ENCODE data around the gene SDC1. TPM values are rescaled to one million over a fixed set of nuclear protein-coding genes. Genes with fewer than 3 reads are reported as not detected.

SDC1 gene
- polyA plus RNA-seq, 1 experiment, result 17.9 TPM

DNA sequence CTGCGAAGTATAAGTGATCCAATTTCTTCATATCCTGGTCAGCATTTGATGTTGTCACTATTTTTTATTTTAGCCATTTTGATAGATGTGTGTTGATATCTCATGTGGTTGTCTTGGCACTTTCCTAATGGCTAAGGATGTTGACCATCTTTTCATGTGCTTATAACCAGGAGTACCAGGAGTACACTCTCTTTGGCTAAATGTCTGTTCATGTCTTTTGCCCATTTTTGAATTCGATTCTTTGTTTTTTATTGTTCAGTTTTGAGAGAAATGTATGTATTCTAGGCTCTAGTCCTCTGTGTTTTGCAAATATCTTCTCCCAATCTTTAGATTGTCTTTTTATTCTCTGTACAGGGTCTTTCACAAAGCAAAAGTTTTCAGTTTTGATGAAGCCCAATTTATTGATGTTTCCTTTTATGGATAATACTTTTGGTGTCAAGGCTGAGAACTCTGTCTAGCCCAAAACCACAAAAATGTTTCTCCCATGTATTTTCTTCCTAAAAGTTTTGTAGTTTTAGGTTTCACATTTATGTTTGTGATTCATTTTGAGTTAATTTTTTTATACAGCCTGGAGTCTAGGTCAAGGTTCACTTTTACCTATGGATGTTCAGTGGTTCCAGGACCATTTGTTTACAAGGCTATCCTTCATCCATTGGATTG is 65.4 kb downstream of the SDC1 start:
- H3K4me3 ChIP-seq (ENCODE audit: low read depth, low read length), result no peak overlapping the region
- POLR2A ChIA-PET, result no interaction called here
- no peaks in the 10 kb centered on the region for H3K9me3 ChIP-seq (ENCODE audit: control insufficient read depth, insufficient read depth, low read length)
- H3K27me3 ChIP-seq (ENCODE audit: control insufficient read depth, insufficient read depth, low read length), result no peaks in the 10 kb centered on the region
- no peak overlapping the region for H3K27ac ChIP-seq (ENCODE audit: low read depth, low read length)
- TF ChIP-seq, protein P1, sequence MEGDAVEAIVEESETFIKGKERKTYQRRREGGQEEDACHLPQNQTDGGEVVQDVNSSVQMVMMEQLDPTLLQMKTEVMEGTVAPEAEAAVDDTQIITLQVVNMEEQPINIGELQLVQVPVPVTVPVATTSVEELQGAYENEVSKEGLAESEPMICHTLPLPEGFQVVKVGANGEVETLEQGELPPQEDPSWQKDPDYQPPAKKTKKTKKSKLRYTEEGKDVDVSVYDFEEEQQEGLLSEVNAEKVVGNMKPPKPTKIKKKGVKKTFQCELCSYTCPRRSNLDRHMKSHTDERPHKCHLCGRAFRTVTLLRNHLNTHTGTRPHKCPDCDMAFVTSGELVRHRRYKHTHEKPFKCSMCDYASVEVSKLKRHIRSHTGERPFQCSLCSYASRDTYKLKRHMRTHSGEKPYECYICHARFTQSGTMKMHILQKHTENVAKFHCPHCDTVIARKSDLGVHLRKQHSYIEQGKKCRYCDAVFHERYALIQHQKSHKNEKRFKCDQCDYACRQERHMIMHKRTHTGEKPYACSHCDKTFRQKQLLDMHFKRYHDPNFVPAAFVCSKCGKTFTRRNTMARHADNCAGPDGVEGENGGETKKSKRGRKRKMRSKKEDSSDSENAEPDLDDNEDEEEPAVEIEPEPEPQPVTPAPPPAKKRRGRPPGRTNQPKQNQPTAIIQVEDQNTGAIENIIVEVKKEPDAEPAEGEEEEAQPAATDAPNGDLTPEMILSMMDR (IDR thresholded peaks at IDR 0.05; ENCODE audit: low read depth, low read length), result no peak
- CTCF ChIA-PET, result no interaction called here
- no peak for DNase-seq (ENCODE audit: low read depth, low spot score)

DNA sequence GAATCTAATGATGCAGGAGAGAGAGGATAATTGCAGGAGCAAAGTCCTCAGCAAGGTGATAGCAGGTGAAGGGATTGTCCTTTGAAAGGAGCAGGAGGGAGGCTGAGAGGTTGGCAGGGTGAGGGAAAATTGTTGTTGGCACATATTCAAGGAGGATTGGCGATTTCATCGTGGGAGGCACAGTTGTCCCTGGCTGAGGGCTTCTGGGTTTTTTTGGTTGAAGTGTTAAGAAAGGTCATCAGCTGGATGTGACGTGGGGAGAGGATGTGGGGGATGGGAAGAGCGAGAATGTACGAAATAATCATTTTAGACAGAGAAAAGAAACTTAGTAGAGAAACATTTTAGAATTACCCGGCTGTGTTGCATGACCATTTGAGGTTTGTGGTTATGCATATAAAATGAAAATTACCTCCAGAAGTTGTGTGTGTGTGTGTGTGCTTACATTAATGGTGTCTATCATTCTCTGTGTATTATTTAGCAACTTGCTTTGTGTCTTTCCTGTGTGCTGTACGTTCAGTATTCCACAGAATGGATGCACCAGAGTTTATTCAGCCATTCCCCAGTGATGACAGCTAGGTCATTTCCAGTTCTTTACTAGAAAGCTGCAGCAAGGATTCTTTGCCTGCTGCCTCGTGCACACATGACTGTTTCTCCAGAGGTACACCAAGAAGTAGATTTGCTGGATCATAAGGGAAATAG is 67.6 kb downstream of the SDC1 start:
- CTCF ChIA-PET, result no interaction called here

GRCh38 chr2:20156836-20157192 is 68.1 kb downstream of the SDC1 start:
- DNase-seq (ENCODE audit: low read depth, low spot score), result no peak
- Histone ChIP-seq H3K27ac (ENCODE audit: low read depth, low read length) (no peak overlapping the region), H3K27me3 (ENCODE audit: control insufficient read depth, insufficient read depth, low read length) (no peaks in the 10 kb centered on the region), H3K9me3 (ENCODE audit: control insufficient read depth, insufficient read depth, low read length) (no peaks in the 10 kb centered on the region), H3K4me3 (ENCODE audit: low read depth, low read length) (no peak overlapping the region)
- TF ChIP-seq, protein P1 (IDR thresholded peaks at IDR 0.05; ENCODE audit: low read depth, low read length), result no peak
- CTCF ChIA-PET, result no interaction called here
- POLR2A ChIA-PET, result no interaction called here

More for the DNA sequence above, 67.6 kb downstream of the SDC1 start:
- no peak for DNase-seq (ENCODE audit: low read depth, low spot score)
- Histone ChIP-seq H3K9me3 (ENCODE audit: control insufficient read depth, insufficient read depth, low read length) (no peaks in the 10 kb centered on the region), H3K27me3 (ENCODE audit: control insufficient read depth, insufficient read depth, low read length) (no peaks in the 10 kb centered on the region), H3K4me3 (ENCODE audit: low read depth, low read length) (no peak overlapping the region), H3K27ac (ENCODE audit: low read depth, low read length) (no peak overlapping the region)
- TF ChIP-seq, protein P1 (IDR thresholded peaks at IDR 0.05; ENCODE audit: low read depth, low read length), result no peak
- POLR2A ChIA-PET, result no interaction called here

GRCh38 chr2:20156076-20156759 is 68.7 kb downstream of the SDC1 start:
- TF ChIP-seq, protein P1 (IDR thresholded peaks at IDR 0.05; ENCODE audit: low read depth, low read length), result no peak
- Histone ChIP-seq H3K4me3 (ENCODE audit: low read depth, low read length) (no peak overlapping the region), H3K27ac (ENCODE audit: low read depth, low read length) (no peak overlapping the region), H3K9me3 (ENCODE audit: control insufficient read depth, insufficient read depth, low read length) (no peaks in the 10 kb centered on the region), H3K27me3 (ENCODE audit: control insufficient read depth, insufficient read depth, low read length) (no peaks in the 10 kb centered on the region)
- no peak for DNase-seq (ENCODE audit: low read depth, low spot score)
- POLR2A ChIA-PET, result no interaction called here
- CTCF ChIA-PET, result no interaction called here
